ENCODE results near the gene USP22.
"Not testable (repeated sequence)": the region's sequence is repeated elsewhere in the genome, so short reads cannot be mapped to it uniquely, and the experiment has no call there.

USP22 gene

DNA sequence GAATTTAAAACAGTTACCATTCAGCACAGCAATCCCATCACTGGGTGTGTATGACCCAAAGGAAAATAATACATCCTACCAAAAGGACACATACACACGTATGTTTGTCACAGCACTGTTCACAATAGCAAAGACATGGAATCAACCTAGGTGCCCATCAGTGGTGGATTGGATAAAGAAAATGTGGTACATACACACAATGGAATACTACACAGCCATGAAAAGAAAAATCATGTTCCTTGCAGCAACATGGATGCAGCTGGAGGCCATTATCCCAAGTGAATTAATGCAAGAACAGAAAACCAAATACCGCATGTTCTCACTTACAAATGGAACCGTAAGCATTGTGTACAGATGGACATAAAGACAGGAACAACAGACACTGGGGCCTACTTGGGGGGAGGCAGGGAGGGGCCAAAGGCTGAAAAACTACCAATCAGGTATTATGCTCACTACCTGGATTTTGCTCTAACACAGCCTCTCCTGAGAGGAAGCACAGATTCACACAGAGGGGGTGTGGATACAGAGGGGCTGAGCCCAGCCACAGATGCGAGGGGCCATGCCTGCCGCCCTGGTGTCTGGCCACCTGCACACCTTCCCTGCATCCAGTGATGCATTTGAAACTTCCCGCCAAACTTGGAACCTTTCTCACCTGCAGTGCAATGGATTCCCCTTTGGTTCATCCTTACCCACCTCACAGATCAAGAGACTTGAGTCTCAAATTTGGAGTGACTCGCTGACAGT, 55.9 kb downstream of the USP22 start:
- Histone ChIP-seq H3K9ac (ENCODE audit: insufficient read length, low read depth) (no peak overlapping the region), H3K36me3 (ENCODE audit: insufficient read depth, insufficient read length, low read length) (no peaks in the 10 kb centered on the region), H3K4me3 (ENCODE audit: insufficient read length, low read depth) (no peak overlapping the region), H3K27me3 (ENCODE audit: insufficient read depth, insufficient read length) (no peaks in the 10 kb centered on the region), H3K9me3 (ENCODE audit: insufficient read depth, low read length) (peaks cover 7% of the 10 kb centered on the region; the same call in 1 of the 2 replicates), H3K4me1 (ENCODE audit: insufficient read depth, insufficient read length) (peaks cover 4% of the 10 kb centered on the region)
- no peak for DNase-seq (ENCODE audit: low read depth, low spot score)
- no peak for TF ChIP-seq SUZ12 (IDR thresholded peaks at IDR 0.05; ENCODE audit: extremely low read depth, insufficient read depth, insufficient read length)
- no peak for TF ChIP-seq ZNF274 (IDR thresholded peaks at IDR 0.05; ENCODE audit: low read depth, low read length)
- TF ChIP-seq YY1 (IDR thresholded peaks at IDR 0.05; ENCODE audit: insufficient read depth, insufficient read length), result no peak

DNA sequence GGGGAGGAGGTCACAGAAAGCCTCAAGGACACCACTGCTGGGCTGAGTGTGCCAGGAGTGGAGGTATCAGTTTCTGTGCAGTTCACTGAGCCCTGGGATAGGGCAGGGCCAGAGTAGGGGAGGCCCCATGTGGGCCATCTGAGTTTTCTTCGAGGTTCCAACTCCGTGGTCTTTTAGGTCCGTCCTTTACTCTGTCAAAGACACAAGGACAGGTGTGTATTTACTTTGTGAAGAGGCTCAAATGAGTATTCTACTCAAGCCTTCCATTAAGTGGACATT, 59.5 kb downstream of the USP22 start:
- Histone ChIP-seq H3K27me3 (ENCODE audit: insufficient read depth, insufficient read length) (no peaks in the 10 kb centered on the region), H3K9ac (ENCODE audit: insufficient read length, low read depth) (no peak overlapping the region), H3K4me1 (ENCODE audit: insufficient read depth, insufficient read length) (peaks cover 2% of the 10 kb centered on the region), H3K4me3 (ENCODE audit: insufficient read length, low read depth) (no peak overlapping the region), H3K9me3 (ENCODE audit: insufficient read depth, low read length) (peaks cover 7% of the 10 kb centered on the region; the same call in 1 of the 2 replicates), H3K36me3 (ENCODE audit: insufficient read depth, insufficient read length, low read length) (no peaks in the 10 kb centered on the region)
- TF ChIP-seq SUZ12 (IDR thresholded peaks at IDR 0.05; ENCODE audit: extremely low read depth, insufficient read depth, insufficient read length) (no peak), ZNF274 (IDR thresholded peaks at IDR 0.05; ENCODE audit: low read depth, low read length) (no peak), YY1 (IDR thresholded peaks at IDR 0.05; ENCODE audit: insufficient read depth, insufficient read length) (no peak)
- DNase-seq (ENCODE audit: low read depth, low spot score), result no peak

DNA sequence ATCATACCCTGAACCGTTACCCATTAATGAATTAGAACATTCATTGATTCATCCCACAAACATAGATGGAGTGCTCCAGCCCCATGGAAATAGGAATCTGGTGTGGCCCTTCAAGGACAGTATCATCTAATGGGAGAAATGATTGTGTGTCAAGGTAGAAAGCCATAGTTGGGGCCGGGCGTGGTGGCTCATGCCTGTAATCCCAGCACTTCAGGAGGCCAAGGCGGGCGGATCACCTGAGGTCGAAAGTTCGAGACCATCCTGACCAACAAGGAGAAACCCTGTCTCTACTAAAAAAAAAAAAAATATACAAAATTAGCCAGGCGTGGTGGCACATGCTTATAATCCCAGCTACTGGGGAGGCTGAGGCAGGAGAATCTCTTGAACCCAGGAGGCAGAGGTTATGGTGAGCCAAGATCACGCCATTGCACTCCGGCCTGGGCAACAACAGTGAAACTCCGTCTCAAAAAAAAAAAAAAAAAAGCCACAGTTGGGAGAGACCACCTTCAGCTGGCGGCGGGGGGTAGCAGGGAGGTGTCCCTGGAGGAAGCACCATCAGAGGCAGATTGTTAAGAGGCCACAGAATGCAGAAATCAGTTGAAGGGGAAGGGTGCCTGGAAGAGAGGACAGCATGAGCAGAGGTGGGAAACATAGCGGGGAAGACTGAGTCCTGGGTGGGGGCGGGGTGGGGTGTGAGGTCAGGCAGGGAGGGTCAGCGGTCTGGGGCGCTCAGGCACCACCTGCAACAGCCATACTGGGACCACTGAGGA, 60.0 kb downstream of the USP22 start:
- Histone ChIP-seq H3K27me3 (ENCODE audit: insufficient read depth, insufficient read length) (no peaks in the 10 kb centered on the region), H3K36me3 (ENCODE audit: insufficient read depth, insufficient read length, low read length) (no peaks in the 10 kb centered on the region), H3K9ac (ENCODE audit: insufficient read length, low read depth) (no peak overlapping the region), H3K4me3 (ENCODE audit: insufficient read length, low read depth) (no peak overlapping the region), H3K9me3 (ENCODE audit: insufficient read depth, low read length) (peaks cover 7% of the 10 kb centered on the region; the same call in 1 of the 2 replicates), H3K4me1 (ENCODE audit: insufficient read depth, insufficient read length) (peaks cover under 1% of the 10 kb centered on the region)
- DNase-seq (ENCODE audit: low read depth, low spot score), result no peak
- TF ChIP-seq YY1 (IDR thresholded peaks at IDR 0.05; ENCODE audit: insufficient read depth, insufficient read length) (no peak), SUZ12 (IDR thresholded peaks at IDR 0.05; ENCODE audit: extremely low read depth, insufficient read depth, insufficient read length) (no peak), ZNF274 (IDR thresholded peaks at IDR 0.05; ENCODE audit: low read depth, low read length) (no peak)

DNA sequence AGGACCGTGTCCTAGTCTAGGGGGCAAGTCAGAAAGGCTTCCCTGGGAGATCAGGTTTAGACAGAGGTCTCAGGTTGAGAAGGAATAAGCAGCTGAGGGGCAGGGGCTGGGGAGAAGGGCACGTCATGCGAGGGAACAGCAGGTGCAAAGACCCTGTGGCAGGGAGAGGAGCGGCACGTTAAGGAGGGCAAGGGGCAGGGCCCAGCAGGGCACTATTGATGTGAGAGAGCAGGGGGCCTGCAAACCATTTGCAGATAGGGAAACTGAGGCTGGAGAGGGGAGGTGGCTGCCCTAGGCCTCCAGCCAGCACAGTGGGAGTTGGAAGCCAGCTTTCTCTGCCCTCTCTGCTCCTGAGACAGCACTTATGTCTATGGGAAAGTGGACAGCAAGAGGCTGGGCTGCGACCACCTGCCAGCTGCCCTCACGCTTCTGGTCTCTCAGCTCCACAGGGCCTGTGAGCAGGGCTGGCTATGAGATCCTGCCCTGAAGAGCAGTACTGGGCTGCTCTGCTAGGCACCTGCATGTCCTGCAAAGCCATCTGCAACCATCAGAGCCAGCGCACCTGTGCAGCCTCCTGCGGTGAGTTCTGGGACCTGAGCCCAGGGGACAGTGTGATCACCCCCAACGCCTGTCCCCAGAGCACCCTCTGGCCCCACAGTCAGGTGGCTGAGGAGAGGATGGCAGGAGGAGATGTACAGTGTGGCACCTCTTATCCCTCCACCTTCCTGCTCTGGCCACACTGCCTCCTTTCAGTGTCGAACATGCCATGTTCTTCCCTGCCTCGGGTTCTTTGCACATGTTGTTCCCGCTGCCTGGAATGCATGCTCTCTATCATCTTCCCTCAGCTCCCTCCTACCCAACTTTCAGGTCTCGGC, 61.5 kb downstream of the USP22 start:
- peaks cover 7% of the 10 kb centered on the region; the same call in 1 of the 2 replicates for H3K9me3 ChIP-seq (ENCODE audit: insufficient read depth, low read length)
- no peak for TF ChIP-seq SUZ12 (IDR thresholded peaks at IDR 0.05; ENCODE audit: extremely low read depth, insufficient read depth, insufficient read length)
- TF ChIP-seq ZNF274 (IDR thresholded peaks at IDR 0.05; ENCODE audit: low read depth, low read length), result no peak
- no peak for TF ChIP-seq YY1 (IDR thresholded peaks at IDR 0.05; ENCODE audit: insufficient read depth, insufficient read length)
- H3K27me3 ChIP-seq (ENCODE audit: insufficient read depth, insufficient read length), result no peaks in the 10 kb centered on the region
- no peak overlapping the region for H3K4me3 ChIP-seq (ENCODE audit: insufficient read length, low read depth)
- DNase-seq (ENCODE audit: low read depth, low spot score), result no peak
- no peaks in the 10 kb centered on the region for H3K36me3 ChIP-seq (ENCODE audit: insufficient read depth, insufficient read length, low read length)
- H3K9ac ChIP-seq (ENCODE audit: insufficient read length, low read depth), result no peak overlapping the region
- no peaks in the 10 kb centered on the region for H3K4me1 ChIP-seq (ENCODE audit: insufficient read depth, insufficient read length)

DNA sequence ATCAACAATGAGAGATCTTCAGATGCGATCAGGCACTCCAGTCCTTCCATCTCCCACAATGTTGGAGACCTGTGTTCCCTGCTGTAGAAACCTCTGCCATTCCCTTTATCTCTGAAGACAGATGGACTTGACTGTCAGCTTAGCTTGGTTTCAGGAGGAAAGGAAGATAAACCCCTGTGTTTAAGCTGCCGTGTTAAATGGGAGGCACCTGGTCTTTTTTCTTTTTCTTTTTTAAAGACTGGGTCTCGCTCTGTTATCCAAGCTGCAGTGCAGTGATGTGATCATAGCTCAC, 63.1 kb downstream of the USP22 start:
- no peak overlapping the region for H3K9ac ChIP-seq (ENCODE audit: insufficient read length, low read depth)
- TF ChIP-seq SUZ12 (IDR thresholded peaks at IDR 0.05; ENCODE audit: extremely low read depth, insufficient read depth, insufficient read length) (no peak), YY1 (IDR thresholded peaks at IDR 0.05; ENCODE audit: insufficient read depth, insufficient read length) (no peak), ZNF274 (IDR thresholded peaks at IDR 0.05; ENCODE audit: low read depth, low read length) (no peak)
- H3K27me3 ChIP-seq (ENCODE audit: insufficient read depth, insufficient read length), result no peaks in the 10 kb centered on the region
- H3K4me3 ChIP-seq (ENCODE audit: insufficient read length, low read depth), result no peak overlapping the region
- peaks cover 7% of the 10 kb centered on the region; the same call in 1 of the 2 replicates for H3K9me3 ChIP-seq (ENCODE audit: insufficient read depth, low read length)
- H3K36me3 ChIP-seq (ENCODE audit: insufficient read depth, insufficient read length, low read length), result no peaks in the 10 kb centered on the region
- DNase-seq (ENCODE audit: low read depth, low spot score), result no peak
- no peaks in the 10 kb centered on the region for H3K4me1 ChIP-seq (ENCODE audit: insufficient read depth, insufficient read length)

DNA sequence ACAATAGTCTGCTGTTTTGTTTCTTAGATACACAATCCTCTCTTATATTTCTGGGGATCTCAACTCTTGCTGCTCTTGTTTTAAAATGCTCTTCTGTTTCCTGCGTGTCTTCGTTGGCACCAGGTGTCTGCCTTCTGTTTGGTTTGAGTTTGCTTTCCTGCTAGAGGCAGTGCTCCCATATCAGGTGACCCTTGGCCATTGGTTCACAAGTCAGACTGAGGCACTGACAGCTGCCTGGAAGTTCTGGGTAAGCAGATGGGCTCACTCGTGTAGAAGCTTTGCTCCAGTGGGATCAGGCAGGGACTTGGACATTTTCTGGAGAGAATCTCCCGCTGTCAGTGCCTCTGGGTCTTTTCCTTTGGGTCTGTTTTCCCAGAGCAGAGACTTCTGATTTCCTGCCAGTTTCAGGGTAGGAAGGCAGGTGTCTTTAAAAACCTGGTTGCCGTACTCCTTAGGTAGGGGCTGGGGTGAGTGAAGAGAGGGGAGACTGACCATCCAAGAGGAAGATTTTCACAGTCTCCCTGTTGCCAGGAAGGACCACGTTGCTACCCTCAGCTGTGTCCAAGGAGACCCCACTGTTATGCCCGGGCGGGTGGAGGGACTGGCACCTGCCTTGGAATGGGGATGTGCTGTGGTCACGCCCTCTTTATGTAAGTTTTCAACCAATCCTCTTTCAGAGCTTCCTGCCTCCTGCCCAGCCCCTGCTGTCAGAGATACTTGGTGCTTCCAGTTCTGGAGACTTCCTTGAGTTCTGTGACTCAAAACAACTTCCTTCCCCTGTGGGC, 63.6 kb downstream of the USP22 start:
- not testable (repeated sequence) for H3K4me1 ChIP-seq (ENCODE audit: insufficient read depth, insufficient read length); DNase-seq (ENCODE audit: low read depth, low spot score); H3K36me3 ChIP-seq (ENCODE audit: insufficient read depth, insufficient read length, low read length); H3K4me3 ChIP-seq (ENCODE audit: insufficient read length, low read depth); H3K27me3 ChIP-seq (ENCODE audit: insufficient read depth, insufficient read length); H3K9ac ChIP-seq (ENCODE audit: insufficient read length, low read depth); H3K9me3 ChIP-seq (ENCODE audit: insufficient read depth, low read length)

DNA sequence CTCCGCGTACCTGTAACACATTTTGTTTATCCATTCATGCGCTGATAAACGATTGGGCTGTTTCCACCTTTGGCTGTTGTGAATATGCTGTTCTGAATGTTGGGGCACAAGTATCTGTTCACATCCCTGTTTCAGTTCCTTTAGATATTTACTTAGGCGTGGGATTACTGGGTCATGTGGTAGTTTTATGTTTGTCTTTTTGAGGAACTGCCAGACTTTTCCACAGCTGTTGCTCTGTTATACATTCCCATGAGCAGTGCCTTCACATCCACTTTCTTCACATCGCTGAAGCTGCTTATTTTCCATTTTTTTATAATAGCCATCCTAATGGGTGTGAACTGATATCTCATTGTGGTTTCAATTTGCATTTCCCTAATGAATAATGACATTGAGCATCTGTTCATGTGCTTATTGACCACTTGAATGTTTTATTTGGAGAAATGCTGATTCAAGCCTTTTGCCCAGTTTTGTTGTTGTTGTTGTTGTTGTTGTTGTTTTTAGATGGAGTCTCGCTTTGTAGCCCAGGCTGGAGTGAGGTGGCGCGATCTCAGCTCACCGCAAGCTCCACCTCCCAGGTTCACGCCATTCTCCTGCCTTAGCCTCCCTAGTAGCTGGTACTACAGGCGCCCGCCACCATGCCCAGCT, 65.1 kb downstream of the USP22 start:
- not testable (repeated sequence) for H3K4me3 ChIP-seq (ENCODE audit: insufficient read length, low read depth); H3K36me3 ChIP-seq (ENCODE audit: insufficient read depth, insufficient read length, low read length); H3K9ac ChIP-seq (ENCODE audit: insufficient read length, low read depth); H3K4me1 ChIP-seq (ENCODE audit: insufficient read depth, insufficient read length); H3K9me3 ChIP-seq (ENCODE audit: insufficient read depth, low read length); H3K27me3 ChIP-seq (ENCODE audit: insufficient read depth, insufficient read length); DNase-seq (ENCODE audit: low read depth, low spot score)

Data from NT2/D1 (cell line).